Activated T-helper 2 cell treated with anti-CD3 and anti-CD28 coated beads, Interferon-gamma antibody, Interleukin-2, Interleukin-4, amounts not matched to agents 10 μg/mL and 5 μg/mL and 100 μg/mL, durations not matched to agents 14 hours and 24 hours and 36 hours (primary cell): Measurements from ENCODE around the gene RMI1. TPM values are rescaled to one million over a fixed set of nuclear protein-coding genes. Genes with fewer than 3 reads are reported as not detected.

Source experiments
- DNase-seq: peaks from one replicate; pipeline ENCODE4 v3.0.0; 2021; ENCODE audit warnings: low spot score
- H3K27ac Mint-ChIP-seq: one replicate; pipeline ENCODE4 v1.8.0; 2021; ENCODE audit warnings: mixed read lengths
- H3K27me3 Mint-ChIP-seq: one replicate; pipeline ENCODE4 v1.8.0; 2021; ENCODE audit warnings: low read depth, mixed read lengths
- H3K36me3 Mint-ChIP-seq: one replicate; pipeline ENCODE4 v1.8.0; 2021; ENCODE audit warnings: low read depth, mixed read lengths
- H3K4me1 Mint-ChIP-seq: one replicate; pipeline ENCODE4 v1.8.0; 2021; ENCODE audit warnings: low read depth, mixed read lengths
- H3K4me3 Mint-ChIP-seq: one replicate; pipeline ENCODE4 v1.8.0; 2021; ENCODE audit warnings: low read depth, mild to moderate bottlenecking, moderate library complexity, mixed read lengths
- H3K9me3 Mint-ChIP-seq: one replicate; pipeline ENCODE4 v1.8.0; 2021; ENCODE audit warnings: mixed read lengths
- intact Hi-C: fragments of 100-400 bp; cut with micrococcal nuclease; formaldehyde crosslinking; loops from one replicate; pipeline ENCODE4 v1.15.1; 2023
- total RNA-seq: library from RNA; stranded (reverse); gene quantifications from 2 replicates; pipeline ENCODE4 v1.2.3, GENCODE V29; 2022

The RMI1 gene
- total RNA-seq, 1 donor from 2014 or later: 26.1 TPM

DNA sequence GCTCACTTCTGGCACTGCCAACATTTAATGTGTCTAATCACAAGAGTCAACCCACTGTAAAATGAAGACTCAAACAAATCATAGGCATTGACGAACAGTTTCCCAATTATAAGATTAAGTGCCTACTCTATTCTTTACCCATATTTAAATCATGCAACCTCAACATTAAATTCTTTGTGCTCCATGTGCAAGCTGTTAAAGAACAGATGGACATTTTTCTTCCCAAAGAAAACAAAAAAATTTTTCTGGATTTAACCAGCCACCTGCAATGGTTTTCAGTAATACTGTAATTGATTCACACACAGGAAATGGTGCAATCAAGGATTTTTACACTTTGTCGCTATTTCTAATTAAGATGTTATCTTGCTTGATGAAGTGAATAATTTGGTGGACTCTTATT is 4.2 kb upstream of the RMI1 start:
- Mint-ChIP-seq H3K36me3 (peaks cover 81% of the 10 kb centered on the region), H3K27me3 (no peaks in the 10 kb centered on the region), H3K4me1 (peaks cover 43% of the 10 kb centered on the region), H3K9me3 (no peaks in the 10 kb centered on the region), H3K4me3 (no peak overlapping the region), H3K27ac (no peak overlapping the region)
- intact Hi-C loops: no loop called here
- DNase-seq: no peak

DNA sequence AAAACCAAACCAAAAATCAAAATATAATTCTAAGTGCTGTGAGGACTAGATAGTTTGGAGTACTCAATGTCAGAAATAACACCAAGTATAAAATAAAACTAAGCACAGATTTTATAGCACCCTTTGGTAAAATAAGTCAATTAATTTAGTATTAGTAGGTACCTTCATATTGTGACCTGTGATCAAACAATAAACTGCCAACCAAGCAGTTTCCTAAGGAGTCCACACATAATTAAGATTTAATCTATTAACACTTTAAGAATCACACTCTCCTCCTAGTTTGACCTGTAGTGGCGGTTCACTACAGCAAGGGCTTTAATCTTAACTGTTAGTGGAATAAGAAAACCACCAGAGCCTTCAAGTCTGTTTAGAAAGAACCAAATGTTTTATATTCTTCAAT is 3.4 kb upstream of the RMI1 start:
- Mint-ChIP-seq H3K4me3 (peak overlapping the region; percentile 100), H3K4me1 (peaks cover 46% of the 10 kb centered on the region), H3K9me3 (no peaks in the 10 kb centered on the region), H3K36me3 (peaks cover 77% of the 10 kb centered on the region), H3K27me3 (no peaks in the 10 kb centered on the region), H3K27ac (peak overlapping the region; percentile 8)
- DNase-seq: no peak
- intact Hi-C loops: no loop called here

DNA sequence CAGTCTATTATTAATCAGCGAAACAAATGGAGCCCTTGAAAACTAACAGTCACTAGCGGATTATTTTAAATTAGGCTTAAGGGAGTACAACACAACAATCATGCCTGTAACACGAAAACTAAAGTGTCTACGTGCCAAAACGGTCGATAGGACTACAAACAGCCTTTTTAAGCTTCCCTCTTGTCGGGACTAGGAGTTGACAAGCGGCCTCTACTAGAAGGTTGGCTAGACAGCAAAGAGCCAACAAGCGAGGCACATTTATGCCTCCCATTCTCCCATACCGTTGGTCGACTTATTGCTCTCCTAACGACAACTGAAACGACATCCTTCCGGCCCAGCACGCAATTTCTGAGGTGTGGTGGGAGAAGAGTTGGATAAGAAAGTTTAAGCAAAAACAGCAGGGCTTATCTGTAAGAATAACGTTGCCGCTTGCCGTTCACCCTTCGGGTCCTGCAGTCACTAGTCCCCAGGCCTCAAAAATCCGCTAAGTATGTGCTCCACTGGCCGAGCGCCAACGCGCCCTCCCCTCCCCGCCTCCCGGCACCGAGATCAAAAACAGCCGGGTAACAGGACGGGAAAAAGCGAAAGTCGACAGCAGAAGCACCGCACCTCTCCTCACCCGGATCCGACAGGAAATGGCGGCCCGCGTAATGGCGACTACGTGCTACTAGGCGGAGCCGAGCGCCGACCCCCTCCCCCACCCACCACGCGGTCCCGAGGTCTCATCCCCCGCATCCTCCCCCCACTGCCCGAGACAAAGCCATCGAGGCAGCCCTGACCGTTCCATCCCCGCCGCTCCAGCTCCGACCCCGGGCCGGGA is 1.4 kb upstream of the RMI1 start:
- Mint-ChIP-seq H3K27me3 (no peaks in the 10 kb centered on the region), H3K4me1 (peaks cover 52% of the 10 kb centered on the region), H3K36me3 (peaks cover 65% of the 10 kb centered on the region), H3K4me3 (peak overlapping the region; percentile 100), H3K9me3 (no peaks in the 10 kb centered on the region), H3K27ac (peak overlapping the region; percentile 99)
- intact Hi-C loops: no loop called here
- peak; percentile 85 for DNase-seq

DNA sequence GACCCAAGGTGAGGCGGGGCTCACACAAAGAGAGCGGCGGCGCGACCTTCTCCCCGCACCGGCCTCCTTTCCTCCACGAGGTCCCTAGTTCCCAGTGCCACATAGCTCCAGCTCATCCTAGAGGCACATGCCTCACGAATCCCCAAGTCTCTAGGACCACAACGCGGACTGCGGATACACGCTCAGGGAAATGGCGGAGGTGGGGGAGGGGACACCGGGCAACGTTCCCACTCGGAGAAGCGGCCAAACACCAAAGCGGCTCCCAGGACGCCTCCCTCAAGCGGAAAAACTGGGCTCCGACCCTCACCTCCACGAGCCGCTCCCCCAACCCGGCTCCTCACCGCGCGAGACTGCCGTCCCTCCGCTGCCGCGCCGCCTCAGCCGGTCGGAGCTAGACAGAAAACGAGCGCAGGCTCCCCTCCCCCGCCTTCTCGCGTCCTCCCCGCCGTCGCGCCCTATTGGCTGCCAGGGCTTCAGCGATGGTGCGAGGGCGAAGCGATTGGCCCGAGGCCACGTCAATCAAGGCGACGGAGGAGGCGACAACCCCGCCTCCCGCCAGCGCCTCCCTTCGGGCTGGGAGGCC is 702 bp upstream of the RMI1 start, which contains the start of gene HNRNPK:
Gene HNRNPK, minus strand, starts transcription at position 404 of the 583 bp plus-strand sequence. CDS start 1,963 bp downstream, outside the sequence.
- Mint-ChIP-seq H3K4me1 (peaks cover 46% of the 10 kb centered on the region), H3K36me3 (peaks cover 58% of the 10 kb centered on the region), H3K4me3 (peak within 1 kb of the TSS; percentile 100), H3K9me3 (no peaks in the 10 kb centered on the region), H3K27ac (peak within 1 kb of the TSS; percentile 99), H3K27me3 (no peaks in the 10 kb centered on the region)
- DNase-seq: peak; percentile 98
- intact Hi-C loops: loop anchor here (1.0 to 5.0 kb wide), 7 partner anchors 22 to 1962 kb away; partner anchors contain the start of genes IDNK, KIF27 and NAA35

DNA sequence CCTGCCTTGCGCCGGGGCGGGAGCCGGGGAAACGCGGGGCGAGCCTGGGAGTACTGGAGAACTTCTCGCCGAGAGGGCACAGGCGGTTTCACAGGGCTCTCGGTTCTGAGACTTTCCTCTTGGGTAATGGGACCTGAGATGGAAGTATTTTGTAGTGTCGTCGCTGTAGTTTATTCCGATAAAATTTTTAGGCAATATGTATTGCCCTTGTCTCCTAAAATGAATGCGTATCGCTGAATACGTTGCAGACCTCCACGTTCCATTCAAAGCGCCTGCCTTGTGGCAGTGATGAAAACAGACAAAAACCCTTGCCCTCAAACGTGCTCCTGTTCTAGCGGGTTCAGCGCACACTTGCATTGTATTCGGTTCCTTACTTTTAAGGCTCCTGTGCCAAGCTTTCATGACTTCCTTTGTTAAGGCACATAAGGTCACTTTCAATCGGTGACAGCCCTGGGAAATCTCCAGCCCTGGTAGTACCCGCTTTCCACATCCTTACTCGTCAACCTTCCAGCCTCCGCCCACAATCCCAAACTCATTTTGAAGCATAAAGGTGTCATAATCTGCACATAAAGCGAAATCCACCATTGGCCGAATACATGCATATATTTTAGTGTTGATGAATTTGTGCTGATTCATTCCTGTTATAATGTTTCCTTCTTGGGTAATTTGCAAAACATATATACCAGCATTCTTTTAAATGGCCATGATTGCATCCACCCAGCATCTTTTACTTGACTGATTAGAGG is 694 bp downstream of the RMI1 start:
- no peaks in the 10 kb centered on the region for H3K27me3 Mint-ChIP-seq
- peaks cover 40% of the 10 kb centered on the region for H3K4me1 Mint-ChIP-seq
- peak overlapping the region; percentile 100 for H3K4me3 Mint-ChIP-seq
- peaks cover 44% of the 10 kb centered on the region for H3K36me3 Mint-ChIP-seq
- no peaks in the 10 kb centered on the region for H3K9me3 Mint-ChIP-seq
- intact Hi-C loops: loop anchor here (5.0 kb wide), 2 partner anchors 311 to 1961 kb away; partner anchors contain the start of gene NAA35
- DNase-seq: no peak
- H3K27ac Mint-ChIP-seq: peak overlapping the region; percentile 99

DNA sequence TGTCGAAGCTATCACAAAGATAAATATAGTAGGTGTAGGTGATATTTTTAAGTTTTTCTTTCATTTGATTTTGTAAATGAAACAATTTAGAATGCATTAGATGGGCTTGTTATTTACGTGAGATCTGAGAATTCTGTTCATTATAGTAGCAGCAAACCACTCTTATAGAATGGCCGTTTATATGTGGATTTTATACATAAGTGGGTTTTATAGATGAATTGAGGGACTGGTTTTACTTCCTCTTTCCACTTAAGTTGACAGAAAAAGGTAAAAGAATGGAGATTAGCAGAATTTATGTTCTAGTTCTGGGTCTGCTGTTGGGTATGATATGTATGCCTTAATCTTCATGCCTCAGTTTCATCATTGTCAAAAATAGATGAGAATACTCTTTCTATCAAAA is 5.6 kb downstream of the RMI1 start:
- DNase-seq: no peak
- Mint-ChIP-seq H3K4me1 (peaks cover 41% of the 10 kb centered on the region), H3K36me3 (peaks cover 42% of the 10 kb centered on the region), H3K4me3 (no peak overlapping the region), H3K27ac (peak overlapping the region; percentile 22), H3K9me3 (peaks cover 4% of the 10 kb centered on the region), H3K27me3 (no peaks in the 10 kb centered on the region)
- intact Hi-C loops: no loop called here

DNA sequence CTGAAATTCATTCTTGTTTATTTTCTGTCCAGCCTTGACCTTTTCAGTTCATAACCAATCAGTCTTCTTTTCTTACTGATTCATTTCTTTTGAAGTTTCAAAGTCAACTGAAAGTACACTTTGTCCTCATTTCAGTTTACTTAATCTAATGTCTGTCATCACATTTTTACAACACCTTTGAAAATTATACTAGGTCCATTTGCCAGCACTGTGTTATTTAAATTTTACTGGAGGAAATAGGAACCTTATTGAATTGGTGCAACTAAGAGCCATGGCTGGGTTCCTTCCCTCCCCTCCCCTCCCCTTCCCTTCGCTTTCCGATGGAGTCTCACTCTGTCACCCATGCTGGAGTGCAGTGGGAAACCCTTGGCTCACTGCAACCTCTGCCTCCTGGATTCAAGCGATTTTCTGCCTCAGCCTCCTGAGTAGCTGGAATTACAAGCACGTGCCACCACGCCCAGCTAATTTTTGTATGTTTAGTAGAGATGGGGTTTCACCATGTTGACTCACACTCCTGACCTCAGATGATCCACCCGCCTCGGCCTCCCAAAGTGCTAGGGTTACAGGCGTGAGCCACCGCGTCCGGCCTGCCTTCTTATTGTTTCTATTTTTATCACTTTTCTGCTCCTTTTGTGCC is 6.3 kb downstream of the RMI1 start:
- peak overlapping the region; percentile 70 for H3K27ac Mint-ChIP-seq
- intact Hi-C loops: no loop called here

DNA sequence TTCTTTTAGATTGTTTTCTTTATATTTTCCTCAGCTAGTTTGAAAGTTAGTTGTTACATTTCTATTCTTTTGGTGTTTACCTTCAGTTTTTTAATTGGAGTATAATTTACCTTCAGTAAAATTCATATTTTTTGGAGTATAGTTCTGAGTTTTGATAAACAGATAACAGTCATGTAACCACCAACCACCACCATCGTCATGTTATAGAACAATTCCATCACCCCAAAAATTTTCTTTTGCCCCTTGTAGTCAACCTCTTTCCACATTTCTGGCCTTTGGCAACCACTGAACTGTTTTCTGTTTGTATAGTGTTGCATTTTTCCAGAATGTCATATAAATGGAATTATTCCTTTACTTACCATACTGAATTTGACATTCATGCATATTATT is 6.8 kb downstream of the RMI1 start:
- H3K27me3 Mint-ChIP-seq: no peaks in the 10 kb centered on the region
- intact Hi-C loops: no loop called here
- H3K27ac Mint-ChIP-seq: peak overlapping the region; percentile 70
- H3K36me3 Mint-ChIP-seq: peaks cover 41% of the 10 kb centered on the region
- H3K4me3 Mint-ChIP-seq: peak overlapping the region; percentile 11
- DNase-seq: no peak
- peaks cover 38% of the 10 kb centered on the region for H3K4me1 Mint-ChIP-seq
- H3K9me3 Mint-ChIP-seq: peaks cover 4% of the 10 kb centered on the region

More for the DNA sequence above, 6.3 kb downstream of the RMI1 start:
- no peaks in the 10 kb centered on the region for H3K27me3 Mint-ChIP-seq
- no peak for DNase-seq
- peak overlapping the region; percentile 11 for H3K4me3 Mint-ChIP-seq
- peaks cover 39% of the 10 kb centered on the region for H3K4me1 Mint-ChIP-seq
- peaks cover 41% of the 10 kb centered on the region for H3K36me3 Mint-ChIP-seq
- H3K9me3 Mint-ChIP-seq: peaks cover 4% of the 10 kb centered on the region

DNA sequence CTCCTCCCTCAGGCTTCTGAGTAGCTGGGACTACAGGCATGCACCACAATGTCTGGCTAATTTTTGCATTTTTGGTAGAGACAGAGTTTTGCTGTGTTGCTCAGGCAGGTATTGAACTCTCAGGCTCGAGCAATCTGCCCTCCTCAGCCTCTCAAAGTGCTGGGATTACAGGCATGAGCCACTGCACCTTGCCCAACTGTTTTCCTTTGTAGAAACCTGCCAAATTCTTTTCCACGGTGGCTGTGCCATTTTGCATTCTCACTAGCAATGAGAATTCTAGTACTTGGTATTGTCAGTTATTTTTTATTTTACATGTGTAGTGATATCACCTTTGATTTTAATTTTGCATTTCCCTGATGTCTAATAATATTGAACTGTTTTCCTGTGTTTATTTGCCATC is 7.8 kb downstream of the RMI1 start:
- Mint-ChIP-seq H3K9me3 (peaks cover 4% of the 10 kb centered on the region), H3K4me3 (no peak overlapping the region), H3K4me1 (peaks cover 38% of the 10 kb centered on the region), H3K36me3 (peaks cover 38% of the 10 kb centered on the region), H3K27me3 (no peaks in the 10 kb centered on the region), H3K27ac (no peak overlapping the region)
- DNase-seq: no peak
- intact Hi-C loops: no loop called here

DNA sequence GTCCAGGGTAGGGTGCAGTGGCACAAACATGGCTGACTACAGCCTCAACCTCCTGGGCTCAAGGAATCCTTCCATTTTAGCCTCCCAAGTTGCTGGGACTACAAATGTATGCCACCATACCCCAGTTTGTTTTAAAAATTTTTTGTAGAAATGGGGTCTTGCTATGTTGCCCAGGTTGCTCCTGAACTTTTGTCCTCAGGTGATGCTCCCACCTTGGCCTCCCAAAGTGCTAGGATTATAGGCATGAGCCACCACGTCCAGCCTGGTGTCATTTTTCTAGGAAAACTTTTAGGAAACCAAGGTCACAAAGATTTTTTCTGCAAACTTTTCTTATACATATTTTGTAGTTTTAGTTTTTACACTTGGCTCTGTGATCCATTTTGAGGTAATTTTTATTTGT is 10.8 kb downstream of the RMI1 start:
- Mint-ChIP-seq H3K4me1 (peaks cover 40% of the 10 kb centered on the region), H3K9me3 (peaks cover 4% of the 10 kb centered on the region), H3K27ac (no peak overlapping the region), H3K36me3 (peaks cover 54% of the 10 kb centered on the region), H3K4me3 (no peak overlapping the region), H3K27me3 (no peaks in the 10 kb centered on the region)
- no peak for DNase-seq
- intact Hi-C loops: no loop called here

DNA sequence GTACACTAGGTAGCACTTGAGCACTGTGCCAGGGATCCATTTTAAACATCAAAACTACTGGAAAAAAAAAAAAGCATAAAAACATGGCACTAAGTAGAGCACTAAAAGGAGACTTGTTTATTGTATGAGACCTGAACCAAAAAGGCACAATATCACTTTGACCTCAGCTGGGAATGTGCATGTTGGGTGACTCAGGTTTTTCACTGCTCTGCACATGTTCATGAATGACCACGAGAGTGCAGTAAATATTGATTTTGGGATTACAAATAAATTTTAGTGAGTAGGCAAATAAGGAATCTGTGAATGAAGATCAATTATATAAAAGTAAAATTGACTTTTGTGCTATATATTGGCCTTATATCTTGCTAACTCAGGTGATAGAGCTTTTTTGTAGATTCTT is 11.8 kb downstream of the RMI1 start:
- peaks cover 1% of the 10 kb centered on the region for H3K9me3 Mint-ChIP-seq
- peaks cover 48% of the 10 kb centered on the region for H3K36me3 Mint-ChIP-seq
- H3K27ac Mint-ChIP-seq: no peak overlapping the region
- H3K27me3 Mint-ChIP-seq: no peaks in the 10 kb centered on the region
- no peak overlapping the region for H3K4me3 Mint-ChIP-seq
- intact Hi-C loops: no loop called here
- peaks cover 35% of the 10 kb centered on the region for H3K4me1 Mint-ChIP-seq
- DNase-seq: no peak

DNA sequence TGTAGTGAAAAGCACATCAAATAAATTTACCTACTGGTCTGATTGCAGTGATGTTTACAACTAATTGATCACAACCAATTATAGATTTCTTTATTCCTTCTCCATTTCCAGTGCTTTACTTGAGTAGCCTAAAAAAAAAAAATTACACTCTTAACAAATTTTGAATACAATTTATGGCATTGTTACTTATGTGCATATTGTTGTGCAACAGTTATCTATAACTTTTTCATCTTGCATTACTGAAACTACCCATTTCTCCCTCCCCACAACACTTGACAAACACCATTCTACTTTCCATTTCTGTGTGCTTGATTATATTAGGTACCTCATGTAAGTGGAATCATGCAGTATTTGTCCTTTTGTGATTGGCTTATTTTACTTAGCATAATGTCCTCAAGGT is 12.3 kb downstream of the RMI1 start:
- Mint-ChIP-seq H3K4me3 (no peak overlapping the region), H3K27me3 (no peaks in the 10 kb centered on the region), H3K4me1 (peaks cover 33% of the 10 kb centered on the region), H3K9me3 (no peaks in the 10 kb centered on the region), H3K27ac (no peak overlapping the region), H3K36me3 (peaks cover 46% of the 10 kb centered on the region)
- intact Hi-C loops: no loop called here
- DNase-seq: no peak
